Upper lobe of right lung (tissue), 1 donor: Measurements from ENCODE around the gene ACAT1. TPM values are rescaled to one million over a fixed set of nuclear protein-coding genes. Genes with fewer than 3 reads are reported as not detected.
A peak's percentile ranks its signal among the peaks of the same experiment; 100 is the strongest.

ENCODE experiments used
- ATAC-seq: fragments of 200-7000 bp; cut with Tn5 transposase; one replicate; pipeline ENCODE4 v1.9.1; 2020; ENCODE audit warnings: mild to moderate bottlenecking, moderate library complexity
- DNase-seq: peaks from one replicate; pipeline ENCODE4 v3.0.0-alpha.2; 2020
- H3K27ac ChIP-seq: fragments of 200-600 bp; one replicate; pipeline ENCODE4 v1.8.0; 2022
- H3K27me3 ChIP-seq: fragments of 200-600 bp; one replicate; pipeline ENCODE4 v1.8.0; 2022; ENCODE audit warnings: mild to moderate bottlenecking
- H3K36me3 ChIP-seq: fragments of 200-600 bp; one replicate; pipeline ENCODE4 v1.8.0; 2022
- H3K4me1 ChIP-seq: fragments of 200-600 bp; one replicate; pipeline ENCODE4 v1.8.0; 2022
- H3K4me3 ChIP-seq: fragments of 200-600 bp; one replicate; pipeline ENCODE4 v1.8.0; 2022; ENCODE audit warnings: mild to moderate bottlenecking
- H3K9me3 ChIP-seq: fragments of 200-600 bp; one replicate; pipeline ENCODE4 v1.8.0; 2022
- intact Hi-C: fragments of 100-400 bp; cut with DNase I; formaldehyde crosslinking; loops from one replicate; pipeline ENCODE4 v1.11.0; 2022
- long read RNA-seq: library from polyadenylated mRNA; unstranded; transcript quantifications from one replicate; pipeline ENCODE4 v2.0.0, GENCODE V29; 2021
- total RNA-seq: library from RNA; stranded (reverse); fragmentation: NEBNext Ultra II Directional; extraction: Animal tissue kit (Norgen Biotek cat#: 25700); gene quantifications from one replicate; pipeline ENCODE4 v1.2.1, GENCODE V29; 2021
- TF ChIP-seq, protein P1 (sequence below): fragments of 200-600 bp; IDR thresholded peaks from one replicate; pipeline ENCODE4 v1.8.0; 2022; ENCODE audit warnings: antibody characterized with exemption
- donor health status: DM: no; HTN: yes; CAD: no; lungs with severe emphysema.

The ACAT1 gene
- 68.4 TPM for total RNA-seq
- long read RNA-seq, transcript ACAT1-201 (12 exons, 1,761 nt), result major isoform, 83 of 90 reads
- long read RNA-seq, partial matches to known transcripts, result 3 of 90 reads
- long read RNA-seq, other reads (novel, unspliced or antisense), result 4 of 90 reads

GRCh38 chr11:108121274-108122155, at the start of gene ACAT1:
Gene ACAT1, plus strand, starts transcription at chr11:108121567. Its CDS starts 40 bp downstream, at chr11:108121607.
- H3K9me3 ChIP-seq, result no peaks in the 10 kb centered on the region
- H3K27me3 ChIP-seq, result no peaks in the 10 kb centered on the region
- H3K4me1 ChIP-seq, result peaks cover 31% of the 10 kb centered on the region
- ATAC-seq (peak; percentile 98), DNase-seq (peak; percentile 99)
- TF ChIP-seq, protein P1, sequence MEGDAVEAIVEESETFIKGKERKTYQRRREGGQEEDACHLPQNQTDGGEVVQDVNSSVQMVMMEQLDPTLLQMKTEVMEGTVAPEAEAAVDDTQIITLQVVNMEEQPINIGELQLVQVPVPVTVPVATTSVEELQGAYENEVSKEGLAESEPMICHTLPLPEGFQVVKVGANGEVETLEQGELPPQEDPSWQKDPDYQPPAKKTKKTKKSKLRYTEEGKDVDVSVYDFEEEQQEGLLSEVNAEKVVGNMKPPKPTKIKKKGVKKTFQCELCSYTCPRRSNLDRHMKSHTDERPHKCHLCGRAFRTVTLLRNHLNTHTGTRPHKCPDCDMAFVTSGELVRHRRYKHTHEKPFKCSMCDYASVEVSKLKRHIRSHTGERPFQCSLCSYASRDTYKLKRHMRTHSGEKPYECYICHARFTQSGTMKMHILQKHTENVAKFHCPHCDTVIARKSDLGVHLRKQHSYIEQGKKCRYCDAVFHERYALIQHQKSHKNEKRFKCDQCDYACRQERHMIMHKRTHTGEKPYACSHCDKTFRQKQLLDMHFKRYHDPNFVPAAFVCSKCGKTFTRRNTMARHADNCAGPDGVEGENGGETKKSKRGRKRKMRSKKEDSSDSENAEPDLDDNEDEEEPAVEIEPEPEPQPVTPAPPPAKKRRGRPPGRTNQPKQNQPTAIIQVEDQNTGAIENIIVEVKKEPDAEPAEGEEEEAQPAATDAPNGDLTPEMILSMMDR, result peak; percentile 38
- H3K27ac ChIP-seq, result peak within 1 kb of the TSS; percentile 90
- peak within 1 kb of the TSS; percentile 68 for H3K4me3 ChIP-seq
- intact Hi-C loops, result no loop called here
- no peaks in the 10 kb centered on the region for H3K36me3 ChIP-seq

- Histone ChIP-seq H3K36me3 (peaks cover 57% of the 10 kb centered on the region), H3K27me3 (no peaks in the 10 kb centered on the region), H3K4me3 (no peak overlapping the region), H3K9me3 (no peaks in the 10 kb centered on the region), H3K27ac (no peak overlapping the region), H3K4me1 (no peaks in the 10 kb centered on the region)
- intact Hi-C loops, result no loop called here
- no peak for DNase-seq
- TF ChIP-seq, protein P1, result no peak
- no peak for ATAC-seq
Measured at GRCh38 chr11:108084811-108085210, 36.6 kb upstream of the ACAT1 start.

GRCh38 chr11:108085672-108086071, 35.7 kb upstream of the ACAT1 start:
- intact Hi-C loops, result no loop called here
- no peaks in the 10 kb centered on the region for H3K9me3 ChIP-seq
- H3K36me3 ChIP-seq, result peaks cover 57% of the 10 kb centered on the region
- no peak overlapping the region for H3K4me3 ChIP-seq
- DNase-seq (no peak), ATAC-seq (no peak)
- H3K27ac ChIP-seq, result no peak overlapping the region
- no peaks in the 10 kb centered on the region for H3K27me3 ChIP-seq
- TF ChIP-seq, protein P1, result no peak
- no peaks in the 10 kb centered on the region for H3K4me1 ChIP-seq

DNA sequence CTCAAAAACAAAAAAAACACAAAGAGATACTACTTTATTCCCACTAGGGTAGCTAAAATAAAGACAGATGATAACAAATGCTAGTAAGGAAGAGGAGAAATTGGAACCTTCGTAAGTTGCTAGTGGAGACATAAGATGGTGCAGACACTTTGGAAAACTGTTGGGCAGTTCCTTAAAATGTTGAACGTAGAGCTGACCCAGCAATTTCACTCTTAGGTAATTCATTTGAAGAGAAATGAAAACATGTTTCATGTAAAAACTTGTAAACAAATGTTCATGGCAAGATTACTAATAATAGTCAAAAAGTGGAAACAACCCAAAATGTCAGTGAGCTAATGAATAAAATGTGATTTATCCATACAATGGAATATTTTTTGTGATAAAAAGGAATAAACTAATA, 29.2 kb upstream of the ACAT1 start:
- Histone ChIP-seq H3K27ac (no peak overlapping the region), H3K27me3 (no peaks in the 10 kb centered on the region), H3K36me3 (peaks cover 59% of the 10 kb centered on the region), H3K4me3 (no peak overlapping the region), H3K4me1 (no peaks in the 10 kb centered on the region), H3K9me3 (no peaks in the 10 kb centered on the region)
- no peak for DNase-seq
- TF ChIP-seq, protein P1, result no peak
- no peak for ATAC-seq
- intact Hi-C loops, result no loop called here

GRCh38 chr11:108093128-108093904, 28.1 kb upstream of the ACAT1 start:
- no peak overlapping the region for H3K27ac ChIP-seq
- no peak for DNase-seq
- H3K27me3 ChIP-seq, result no peaks in the 10 kb centered on the region
- peaks cover 70% of the 10 kb centered on the region for H3K36me3 ChIP-seq
- no peak overlapping the region for H3K4me3 ChIP-seq
- TF ChIP-seq, protein P1, result no peak
- ATAC-seq, result no peak
- intact Hi-C loops, result no loop called here
- no peaks in the 10 kb centered on the region for H3K9me3 ChIP-seq
- no peaks in the 10 kb centered on the region for H3K4me1 ChIP-seq
